ELF-1 (cell line): ENCODE data around the gene OR3A1.
A peak's percentile ranks its signal among the peaks of the same experiment; 100 is the strongest.
"Not testable (repeated sequence)": the region's sequence is repeated elsewhere in the genome, so short reads cannot be mapped to it uniquely, and the experiment has no call there.

Source experiments
- DNase-seq: peaks from one replicate; pipeline ENCODE4 v3.0.0-alpha.2; 2016; ENCODE audit warnings: low read depth, low spot score

OR3A1 gene, protein sequence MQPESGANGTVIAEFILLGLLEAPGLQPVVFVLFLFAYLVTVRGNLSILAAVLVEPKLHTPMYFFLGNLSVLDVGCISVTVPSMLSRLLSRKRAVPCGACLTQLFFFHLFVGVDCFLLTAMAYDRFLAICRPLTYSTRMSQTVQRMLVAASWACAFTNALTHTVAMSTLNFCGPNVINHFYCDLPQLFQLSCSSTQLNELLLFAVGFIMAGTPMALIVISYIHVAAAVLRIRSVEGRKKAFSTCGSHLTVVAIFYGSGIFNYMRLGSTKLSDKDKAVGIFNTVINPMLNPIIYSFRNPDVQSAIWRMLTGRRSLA

DNA sequence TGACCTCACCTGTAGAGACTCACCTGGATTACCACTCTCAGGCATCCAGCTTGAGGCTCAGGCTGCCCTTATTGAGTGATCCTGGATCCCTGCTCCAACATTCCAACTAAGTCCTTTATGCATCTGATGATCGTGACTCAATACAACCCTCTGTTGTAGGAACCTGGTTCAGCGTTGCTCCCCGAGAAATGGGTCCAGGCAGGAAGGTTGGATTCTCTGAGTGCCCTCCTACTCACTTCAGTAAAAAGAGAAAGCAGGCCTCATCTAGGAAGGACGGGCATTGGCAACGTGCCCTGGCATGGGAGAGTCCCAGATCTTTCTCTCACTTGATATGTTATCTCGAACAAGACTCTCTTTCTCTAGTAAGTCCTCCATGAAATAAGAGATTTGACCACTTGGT lies at the start of gene OR3A1:
TSS of gene OR3A1 (minus strand) at position 101 of the 400 bp plus-strand sequence. CDS start 5,778 bp downstream, outside the sequence.
- DNase-seq, result no peak

DNA sequence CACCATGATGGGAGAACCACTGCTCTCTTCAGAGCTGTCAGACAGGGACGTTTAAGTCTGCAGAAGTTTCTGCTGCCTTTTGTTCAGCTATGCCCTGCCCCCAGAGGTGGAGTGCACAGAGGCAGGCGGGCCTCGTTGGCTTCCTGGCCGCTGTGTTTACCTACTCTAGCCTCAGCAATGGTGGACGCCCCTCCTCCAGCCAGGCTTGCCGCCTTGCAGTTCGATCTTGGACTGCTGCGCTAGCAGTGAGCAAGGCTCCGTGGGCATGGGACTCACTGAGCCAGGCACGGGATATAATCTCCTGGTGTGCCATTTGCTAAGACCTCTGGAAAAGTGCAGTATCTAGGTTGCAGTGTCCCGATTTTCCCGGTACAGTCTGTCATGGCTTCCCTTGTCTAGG lies 44.6 kb upstream of the OR3A1 start:
- not testable (repeated sequence) for DNase-seq

DNA sequence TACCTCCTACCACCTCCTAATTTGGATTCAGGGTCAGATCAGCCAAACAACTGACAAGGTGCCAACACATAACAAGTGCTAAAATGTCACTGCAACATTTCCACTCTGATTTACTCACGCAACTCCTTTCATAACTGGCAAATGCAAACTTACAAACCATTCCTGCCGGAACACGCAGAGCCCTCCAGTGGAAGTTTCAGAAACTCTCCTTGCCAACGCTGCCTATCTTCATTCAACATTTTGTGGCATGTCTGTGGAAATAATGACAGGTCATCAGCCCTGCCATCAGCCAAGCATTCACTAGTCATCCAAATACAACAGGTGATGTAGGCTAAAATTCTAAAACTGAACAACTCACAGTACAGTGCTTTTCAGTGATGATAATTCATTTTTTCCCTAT lies 37.7 kb upstream of the OR3A1 start:
- DNase-seq, result no peak

- peak; percentile 9 for DNase-seq
Observed at GRCh38 chr17:3318336-3318735, 20.2 kb upstream of the OR3A1 start.

- no peak for DNase-seq
Observed at GRCh38 chr17:3316836-3317235, 18.7 kb upstream of the OR3A1 start.

- no peak for DNase-seq
Observed at GRCh38 chr17:3308603-3309002, 10.4 kb upstream of the OR3A1 start.

DNA sequence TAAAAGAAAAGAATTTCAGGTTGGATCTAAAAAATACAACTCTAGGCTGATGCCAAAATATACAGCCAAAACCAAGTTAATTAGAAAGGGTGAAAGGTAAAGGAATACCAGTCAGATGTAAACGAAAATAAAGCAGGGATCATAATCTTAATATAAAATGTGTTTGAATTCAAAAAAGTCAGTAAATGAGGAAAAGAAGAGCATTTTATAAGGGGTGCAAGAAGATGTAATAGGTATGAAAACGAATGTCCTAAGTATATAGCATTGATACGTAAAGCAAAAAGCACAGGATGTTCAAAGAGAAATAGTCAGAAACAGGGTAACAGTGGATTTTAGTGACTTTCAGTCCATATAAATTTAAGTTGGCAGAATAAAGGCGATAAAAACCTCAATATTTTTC lies 2.5 kb downstream of the OR3A1 start:
- no peak for DNase-seq

- DNase-seq, result not testable (repeated sequence)
Observed at GRCh38 chr17:3293548-3293947, 4.6 kb downstream of the OR3A1 start.

DNA sequence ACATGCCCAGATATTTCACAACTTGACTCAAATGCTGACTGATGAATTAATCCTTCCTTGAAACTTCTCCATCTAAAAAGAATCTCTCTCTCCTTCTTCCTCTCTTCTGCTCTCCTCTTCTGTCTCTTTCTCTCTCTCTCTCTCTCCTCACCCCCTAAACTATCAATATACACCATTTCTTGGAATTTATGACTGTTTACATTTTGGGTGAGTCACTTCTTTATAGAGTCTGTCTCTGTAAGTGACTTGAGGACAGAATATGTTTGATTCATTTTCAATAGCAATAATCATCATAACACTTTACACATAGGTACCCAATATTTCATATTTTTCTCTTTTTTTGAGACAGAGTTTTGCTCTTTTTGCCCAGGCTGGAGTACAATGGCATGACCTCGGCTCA lies 15.3 kb downstream of the OR3A1 start:
- DNase-seq, result no peak

DNA sequence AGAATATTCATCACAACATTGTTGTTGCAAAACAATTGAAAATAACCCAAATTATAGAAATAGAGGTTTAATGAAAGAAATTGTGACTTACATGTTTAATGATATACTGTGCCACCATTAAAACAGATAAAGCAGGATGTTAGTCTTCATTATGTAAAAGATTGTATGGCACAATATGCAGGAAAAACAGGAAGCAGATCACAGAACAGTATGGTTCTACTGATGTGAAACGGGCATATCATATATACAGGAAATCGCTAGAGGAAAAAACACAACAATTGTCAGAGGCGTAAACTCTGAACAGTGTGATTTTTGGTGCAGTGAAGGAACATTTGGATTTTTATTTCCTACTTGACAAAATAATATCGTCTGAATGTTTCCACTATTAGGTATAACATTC lies 22.0 kb downstream of the OR3A1 start:
- no peak for DNase-seq

DNA sequence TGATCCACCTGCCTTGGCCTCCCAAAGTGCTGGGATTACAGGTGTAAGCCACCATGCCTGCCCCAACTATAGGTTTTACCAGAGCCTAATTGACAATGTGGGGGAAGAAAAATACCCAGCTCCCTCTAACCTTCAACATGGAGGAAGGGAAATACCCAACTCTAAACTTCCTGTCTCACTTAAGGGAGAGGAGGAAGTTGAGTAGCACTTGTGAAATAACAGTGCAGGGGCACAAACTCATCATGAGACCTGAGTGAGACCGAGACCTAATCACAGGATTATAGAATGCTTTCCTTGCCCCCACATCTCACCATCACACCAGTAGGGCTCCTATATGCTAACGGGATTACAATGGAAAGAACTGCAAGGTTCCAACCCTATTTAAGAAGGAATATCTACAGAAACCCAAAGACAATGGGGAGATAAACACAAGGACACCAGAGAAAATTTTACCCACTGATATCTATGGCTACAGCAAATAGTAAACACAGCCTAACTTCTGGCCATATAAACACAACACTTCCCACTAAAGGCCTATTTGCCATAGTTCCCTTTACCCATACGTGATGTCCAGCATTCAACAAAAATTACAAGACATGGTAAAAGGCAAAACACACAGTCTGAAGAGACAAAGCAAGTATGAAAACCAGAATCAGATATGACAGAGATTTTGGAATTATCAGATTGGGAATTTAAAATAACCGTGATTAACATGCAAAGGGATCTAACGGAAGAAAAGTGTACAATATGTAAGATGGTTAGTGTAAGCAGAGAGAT lies 26.9 kb downstream of the OR3A1 start:
- DNase-seq, result no peak

DNA sequence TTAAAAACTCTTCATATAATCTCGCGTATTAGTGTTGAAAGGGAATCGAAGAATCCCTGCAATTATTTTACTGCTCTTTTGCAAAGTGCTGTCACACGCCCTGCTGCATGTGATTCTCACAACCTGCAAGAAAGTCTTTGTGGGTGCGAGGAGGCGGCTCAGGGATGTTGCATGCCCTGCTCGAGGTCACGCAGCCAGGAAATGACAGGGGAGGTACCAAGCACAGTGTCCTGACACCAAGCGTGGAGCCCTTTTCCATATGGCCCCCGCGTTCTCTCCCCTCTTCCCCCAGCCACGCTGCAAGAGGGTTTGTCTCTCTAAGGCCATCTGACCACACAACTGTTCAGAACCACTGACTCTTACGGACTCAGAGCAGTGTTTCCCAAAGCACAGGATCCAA lies 37.6 kb downstream of the OR3A1 start:
- DNase-seq, result no peak

GRCh38 chr17:3260163-3260562 lies 38.0 kb downstream of the OR3A1 start:
- no peak for DNase-seq

DNA sequence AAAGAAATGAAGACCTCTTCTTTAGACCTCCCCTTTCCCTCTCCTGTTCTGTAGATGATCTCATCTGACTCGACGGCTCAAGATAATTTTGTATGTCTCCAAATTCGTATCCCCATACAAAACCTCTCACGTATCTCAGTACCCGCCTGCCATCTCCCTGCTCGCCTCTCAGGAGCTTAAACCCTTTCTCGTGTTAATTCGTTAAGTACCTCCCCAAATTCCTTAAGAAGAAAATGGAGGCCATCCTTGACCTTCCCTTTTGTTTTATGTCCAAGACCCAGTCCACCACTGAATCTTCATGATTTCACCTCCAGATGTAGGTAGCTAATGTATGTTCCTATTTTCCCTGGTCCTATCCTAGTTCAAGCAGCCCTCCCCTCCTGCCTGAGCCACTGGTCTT lies 41.6 kb downstream of the OR3A1 start:
- DNase-seq, result peak; percentile 3

DNA sequence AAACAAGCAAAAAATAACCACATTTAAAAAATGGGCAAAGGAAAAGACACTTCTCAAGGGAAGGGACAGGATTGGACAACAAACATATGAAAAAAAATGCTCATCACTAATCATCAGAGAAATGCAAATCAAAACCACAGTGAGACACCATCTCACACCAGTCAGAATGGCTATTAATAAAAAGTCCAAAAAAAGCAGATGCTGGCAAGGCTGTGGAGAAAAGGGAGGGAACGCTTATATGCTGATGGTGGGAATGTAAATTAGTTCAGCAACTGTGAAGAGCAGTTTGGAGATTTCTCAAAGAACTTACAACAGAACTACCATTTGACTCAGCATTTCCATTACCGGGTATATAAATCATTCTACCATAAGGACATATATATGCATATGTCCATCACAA lies 49.1 kb downstream of the OR3A1 start:
- not testable (repeated sequence) for DNase-seq

GRCh38 chr17:3244841-3245240 lies 53.3 kb downstream of the OR3A1 start:
- DNase-seq, result not testable (repeated sequence)

DNA sequence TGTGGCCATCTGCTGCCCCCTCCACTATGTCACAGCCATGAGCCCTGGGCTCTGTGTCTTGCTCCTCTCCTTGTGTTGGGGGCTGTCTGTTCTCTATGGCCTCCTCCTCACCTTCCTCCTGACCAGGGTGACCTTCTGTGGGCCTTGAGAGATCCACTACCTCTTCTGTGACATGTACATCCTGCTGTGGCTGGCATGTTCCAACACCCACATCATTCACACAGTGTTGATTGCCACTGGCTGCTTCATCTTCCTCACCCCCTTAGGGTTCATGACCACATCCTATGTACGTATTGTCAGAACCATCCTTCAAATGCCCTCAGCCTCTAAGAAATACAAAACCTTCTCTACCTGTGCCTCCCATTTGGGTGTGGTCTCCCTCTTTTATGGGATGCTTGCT lies 57.1 kb downstream of the OR3A1 start:
- not testable (repeated sequence) for DNase-seq
